Keratinocyte (primary cell): ENCODE measurements around the gene TNFRSF4.

Experiments used
- CTCF ChIP-seq, 3 experiments: IDR thresholded peaks in 1 of 3; conservative IDR thresholded peaks in 1 of 3; optimal IDR thresholded peaks in 1 of 3; 2 replicates in 2 of 3; 3 replicates in 1 of 3; pipeline versions ENCODE3 to v1.5.1; 2011; ENCODE audit warnings: low read length in 3 of 3, mild to moderate bottlenecking in 3 of 3, moderate library complexity in 2 of 3, control low read depth in 1 of 3, inconsistent platforms in 1 of 3; ENCODE audit not compliant: insufficient read depth in 2 of 3; ENCODE audit errors: extremely low read depth in 1 of 3
- EZH2 ChIP-seq: IDR thresholded peaks from one replicate; pipeline ENCODE4 v1.6.1; 2012; ENCODE audit warnings: inconsistent platforms, mild to moderate bottlenecking, low read length, moderate library complexity

- TF ChIP-seq CTCF (optimal IDR thresholded peaks at IDR 0.05 in 1 of 3, IDR thresholded peaks at IDR 0.05 in 1 of 3, conservative IDR thresholded peaks at IDR 0.05 in 1 of 3; ENCODE audit: extremely low read depth in 1 of 3, insufficient read depth in 2 of 3, low read length in 3 of 3), result no peak
- no peak for TF ChIP-seq EZH2
Observed at GRCh38 chr1:1236945-1237873, 23.3 kb upstream of the TNFRSF4 start.
